Measurements from ENCODE around the gene HMG20B. TPM values are rescaled to one million over a fixed set of nuclear protein-coding genes. Genes with fewer than 3 reads are reported as not detected.

HMG20B gene
- total RNA-seq, 1 experiment from 2014 or later: 120 TPM

GRCh38 chr19:3607303-3608078 lies 34.7 kb downstream of the HMG20B start:
- no peak for DNase-seq (ENCODE audit: low spot score)

- DNase-seq (ENCODE audit: low spot score): no peak
Measured at GRCh38 chr19:3608079-3608641, 35.4 kb downstream of the HMG20B start.

- no peak for DNase-seq (ENCODE audit: low spot score)
Measured at GRCh38 chr19:3608750-3609322, 36.1 kb downstream of the HMG20B start.

- DNase-seq (ENCODE audit: low spot score): no peak
Measured at GRCh38 chr19:3609779-3610719, 37.3 kb downstream of the HMG20B start.

- DNase-seq (ENCODE audit: low spot score): no peak
Measured at GRCh38 chr19:3610745-3611717, 38.3 kb downstream of the HMG20B start.

GRCh38 chr19:3611841-3612240 lies 39.1 kb downstream of the HMG20B start:
- DNase-seq (ENCODE audit: low spot score): no peak

GRCh38 chr19:3612330-3612729 lies 39.6 kb downstream of the HMG20B start:
- no peak for DNase-seq (ENCODE audit: low spot score)

GRCh38 chr19:3612901-3613741 lies 40.4 kb downstream of the HMG20B start:
- DNase-seq (ENCODE audit: low spot score): no peak

- DNase-seq (ENCODE audit: low spot score): no peak
Measured at GRCh38 chr19:3613818-3614661, 41.3 kb downstream of the HMG20B start.

- DNase-seq (ENCODE audit: low spot score): no peak
Measured at GRCh38 chr19:3614858-3615505, 42.2 kb downstream of the HMG20B start.

- DNase-seq (ENCODE audit: low spot score): no peak
Measured at GRCh38 chr19:3615524-3616135, 42.9 kb downstream of the HMG20B start.

- DNase-seq (ENCODE audit: low spot score): no peak
Measured at GRCh38 chr19:3617463-3617862, 44.7 kb downstream of the HMG20B start.

- peak; percentile 26 for DNase-seq (ENCODE audit: low spot score)
Measured at GRCh38 chr19:3618144-3618810, 45.5 kb downstream of the HMG20B start.

- DNase-seq (ENCODE audit: low spot score): no peak
Measured at GRCh38 chr19:3618811-3619630, 46.3 kb downstream of the HMG20B start.

- no peak for DNase-seq (ENCODE audit: low spot score)
Measured at GRCh38 chr19:3619631-3620012, 46.9 kb downstream of the HMG20B start.

- no peak for DNase-seq (ENCODE audit: low spot score)
Measured at GRCh38 chr19:3620145-3620816, 47.5 kb downstream of the HMG20B start.

Measured in HT-29 (cell line).